ENCODE data around the gene FHOD3. TPM values are rescaled to one million over a fixed set of nuclear protein-coding genes. Genes with fewer than 3 reads are reported as not detected.
A peak's percentile ranks its signal among the peaks of the same experiment; 100 is the strongest.

FHOD3 gene
- total RNA-seq, 1 donor: 13.0 TPM

- Histone ChIP-seq H2AFZ (ENCODE audit: low read length) (no peak overlapping the region), H4K20me1 (ENCODE audit: insufficient read depth, low read length) (no peaks in the 10 kb centered on the region), H3K4me2 (ENCODE audit: insufficient read depth, low read length) (no peak overlapping the region), H3K4me1 (ENCODE audit: insufficient read depth, low read length) (no peaks in the 10 kb centered on the region), H3K27me3 (ENCODE audit: insufficient read depth, low read length) (no peaks in the 10 kb centered on the region), H3K27ac (ENCODE audit: low read depth, low read length) (no peak overlapping the region), H3K79me2 (ENCODE audit: insufficient read depth, low read length) (no peaks in the 10 kb centered on the region), H3K36me3 (ENCODE audit: insufficient read depth, low read length) (no peaks in the 10 kb centered on the region), H3K9me3 (ENCODE audit: low read depth, low read length) (no peaks in the 10 kb centered on the region), H3K4me3 (ENCODE audit: insufficient read depth, low read length) (no peak overlapping the region)
- TF ChIP-seq CTCF (IDR thresholded peaks at IDR 0.05; ENCODE audit: extremely low read depth, low read depth, low read length): no peak
- no peak for DNase-seq (ENCODE audit: insufficient read length, low spot score, missing footprints)
Measured at GRCh38 chr18:36640021-36640952, 342.8 kb downstream of the FHOD3 start.

GRCh38 chr18:36643061-36643460 lies 345.5 kb downstream of the FHOD3 start:
- Histone ChIP-seq H3K4me3 (ENCODE audit: insufficient read depth, low read length) (no peak overlapping the region), H3K79me2 (ENCODE audit: insufficient read depth, low read length) (no peaks in the 10 kb centered on the region), H3K9me3 (ENCODE audit: low read depth, low read length) (no peaks in the 10 kb centered on the region), H3K27ac (ENCODE audit: low read depth, low read length) (no peak overlapping the region), H4K20me1 (ENCODE audit: insufficient read depth, low read length) (no peaks in the 10 kb centered on the region), H3K4me1 (ENCODE audit: insufficient read depth, low read length) (no peaks in the 10 kb centered on the region), H3K4me2 (ENCODE audit: insufficient read depth, low read length) (no peak overlapping the region), H2AFZ (ENCODE audit: low read length) (no peak overlapping the region), H3K27me3 (ENCODE audit: insufficient read depth, low read length) (no peaks in the 10 kb centered on the region), H3K36me3 (ENCODE audit: insufficient read depth, low read length) (no peaks in the 10 kb centered on the region)
- DNase-seq (ENCODE audit: insufficient read length, low spot score, missing footprints): no peak
- TF ChIP-seq CTCF (IDR thresholded peaks at IDR 0.05; ENCODE audit: extremely low read depth, low read depth, low read length): no peak

- H4K20me1 ChIP-seq (ENCODE audit: insufficient read depth, low read length): no peaks in the 10 kb centered on the region
- H3K36me3 ChIP-seq (ENCODE audit: insufficient read depth, low read length): no peaks in the 10 kb centered on the region
- no peak overlapping the region for H2AFZ ChIP-seq (ENCODE audit: low read length)
- no peak overlapping the region for H3K4me3 ChIP-seq (ENCODE audit: insufficient read depth, low read length)
- H3K27me3 ChIP-seq (ENCODE audit: insufficient read depth, low read length): no peaks in the 10 kb centered on the region
- no peaks in the 10 kb centered on the region for H3K9me3 ChIP-seq (ENCODE audit: low read depth, low read length)
- H3K4me2 ChIP-seq (ENCODE audit: insufficient read depth, low read length): no peak overlapping the region
- no peaks in the 10 kb centered on the region for H3K79me2 ChIP-seq (ENCODE audit: insufficient read depth, low read length)
- no peak for TF ChIP-seq CTCF (IDR thresholded peaks at IDR 0.05; ENCODE audit: extremely low read depth, low read depth, low read length)
- no peak for DNase-seq (ENCODE audit: insufficient read length, low spot score, missing footprints)
- H3K27ac ChIP-seq (ENCODE audit: low read depth, low read length): no peak overlapping the region
- no peaks in the 10 kb centered on the region for H3K4me1 ChIP-seq (ENCODE audit: insufficient read depth, low read length)
Measured at GRCh38 chr18:36648803-36649202, 351.3 kb downstream of the FHOD3 start.

- Histone ChIP-seq H3K9me3 (ENCODE audit: low read depth, low read length) (no peaks in the 10 kb centered on the region), H3K4me1 (ENCODE audit: insufficient read depth, low read length) (no peaks in the 10 kb centered on the region)
- TF ChIP-seq CTCF (IDR thresholded peaks at IDR 0.05; ENCODE audit: extremely low read depth, low read depth, low read length): peak; percentile 6
Measured at GRCh38 chr18:36649205-36649604, 351.7 kb downstream of the FHOD3 start.

More at GRCh38 chr18:36649205-36649604, 351.7 kb downstream of the FHOD3 start:
- DNase-seq (ENCODE audit: insufficient read length, low spot score, missing footprints): no peak
- H2AFZ ChIP-seq (ENCODE audit: low read length): no peak overlapping the region
- no peaks in the 10 kb centered on the region for H4K20me1 ChIP-seq (ENCODE audit: insufficient read depth, low read length)
- H3K36me3 ChIP-seq (ENCODE audit: insufficient read depth, low read length): no peaks in the 10 kb centered on the region
- H3K4me3 ChIP-seq (ENCODE audit: insufficient read depth, low read length): no peak overlapping the region
- H3K4me2 ChIP-seq (ENCODE audit: insufficient read depth, low read length): no peak overlapping the region
- no peaks in the 10 kb centered on the region for H3K79me2 ChIP-seq (ENCODE audit: insufficient read depth, low read length)
- H3K27me3 ChIP-seq (ENCODE audit: insufficient read depth, low read length): no peaks in the 10 kb centered on the region
- H3K27ac ChIP-seq (ENCODE audit: low read depth, low read length): no peak overlapping the region
